ENCODE results near the gene CWC25.

The CWC25 gene

DNA sequence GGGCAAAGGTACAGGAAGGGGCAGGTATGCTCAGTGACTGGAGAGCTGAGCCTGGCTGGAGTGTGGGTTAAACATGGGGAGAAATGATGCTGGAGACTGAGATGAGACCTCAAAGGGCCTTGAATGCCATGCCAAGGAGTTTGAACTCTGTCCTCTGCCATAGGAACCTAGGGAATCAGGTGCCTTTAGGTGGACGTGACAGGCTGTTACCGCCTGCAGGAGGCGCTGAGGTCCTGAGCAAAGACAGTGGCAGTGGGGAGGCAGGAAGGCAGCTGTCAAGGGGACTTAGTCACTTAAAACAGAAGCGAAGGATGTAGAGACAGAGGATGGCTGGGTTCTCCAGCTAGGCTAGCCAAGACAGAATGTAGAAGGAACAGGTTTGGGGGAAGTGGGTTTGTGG is 63.5 kb downstream of the CWC25 start:
- H3K4me3 ChIP-seq (ENCODE audit: low read length), result no peak overlapping the region
- peak; percentile 55 for DNase-seq (ENCODE audit: low read depth)
- TF ChIP-seq, protein P1, sequence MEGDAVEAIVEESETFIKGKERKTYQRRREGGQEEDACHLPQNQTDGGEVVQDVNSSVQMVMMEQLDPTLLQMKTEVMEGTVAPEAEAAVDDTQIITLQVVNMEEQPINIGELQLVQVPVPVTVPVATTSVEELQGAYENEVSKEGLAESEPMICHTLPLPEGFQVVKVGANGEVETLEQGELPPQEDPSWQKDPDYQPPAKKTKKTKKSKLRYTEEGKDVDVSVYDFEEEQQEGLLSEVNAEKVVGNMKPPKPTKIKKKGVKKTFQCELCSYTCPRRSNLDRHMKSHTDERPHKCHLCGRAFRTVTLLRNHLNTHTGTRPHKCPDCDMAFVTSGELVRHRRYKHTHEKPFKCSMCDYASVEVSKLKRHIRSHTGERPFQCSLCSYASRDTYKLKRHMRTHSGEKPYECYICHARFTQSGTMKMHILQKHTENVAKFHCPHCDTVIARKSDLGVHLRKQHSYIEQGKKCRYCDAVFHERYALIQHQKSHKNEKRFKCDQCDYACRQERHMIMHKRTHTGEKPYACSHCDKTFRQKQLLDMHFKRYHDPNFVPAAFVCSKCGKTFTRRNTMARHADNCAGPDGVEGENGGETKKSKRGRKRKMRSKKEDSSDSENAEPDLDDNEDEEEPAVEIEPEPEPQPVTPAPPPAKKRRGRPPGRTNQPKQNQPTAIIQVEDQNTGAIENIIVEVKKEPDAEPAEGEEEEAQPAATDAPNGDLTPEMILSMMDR (IDR thresholded peaks at IDR 0.05; ENCODE audit: insufficient read depth, low read depth, low read length, missing control alignments), result peak; percentile 50

DNA sequence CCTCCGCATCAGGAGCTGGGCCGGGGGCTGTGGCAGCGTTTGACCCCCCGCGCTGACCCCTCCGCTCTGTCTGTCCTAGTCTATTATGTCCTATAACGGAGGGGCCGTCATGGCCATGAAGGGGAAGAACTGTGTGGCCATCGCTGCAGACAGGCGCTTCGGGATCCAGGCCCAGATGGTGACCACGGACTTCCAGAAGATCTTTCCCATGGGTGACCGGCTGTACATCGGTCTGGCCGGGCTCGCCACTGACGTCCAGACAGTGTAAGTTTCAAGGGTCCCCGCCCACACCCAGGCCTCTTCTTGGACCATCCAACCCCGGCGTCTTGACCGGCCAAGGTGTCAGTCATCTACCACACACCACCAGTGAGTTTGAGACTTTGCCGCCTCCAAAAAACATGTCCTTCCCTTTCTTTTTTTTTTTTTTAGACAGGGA is 72.0 kb downstream of the CWC25 start:
- no peak for DNase-seq (ENCODE audit: low read depth)
- H3K4me3 ChIP-seq (ENCODE audit: low read length), result peak overlapping the region; percentile 100
- TF ChIP-seq, protein P1 (IDR thresholded peaks at IDR 0.05; ENCODE audit: insufficient read depth, low read depth, low read length, missing control alignments), result no peak

DNA sequence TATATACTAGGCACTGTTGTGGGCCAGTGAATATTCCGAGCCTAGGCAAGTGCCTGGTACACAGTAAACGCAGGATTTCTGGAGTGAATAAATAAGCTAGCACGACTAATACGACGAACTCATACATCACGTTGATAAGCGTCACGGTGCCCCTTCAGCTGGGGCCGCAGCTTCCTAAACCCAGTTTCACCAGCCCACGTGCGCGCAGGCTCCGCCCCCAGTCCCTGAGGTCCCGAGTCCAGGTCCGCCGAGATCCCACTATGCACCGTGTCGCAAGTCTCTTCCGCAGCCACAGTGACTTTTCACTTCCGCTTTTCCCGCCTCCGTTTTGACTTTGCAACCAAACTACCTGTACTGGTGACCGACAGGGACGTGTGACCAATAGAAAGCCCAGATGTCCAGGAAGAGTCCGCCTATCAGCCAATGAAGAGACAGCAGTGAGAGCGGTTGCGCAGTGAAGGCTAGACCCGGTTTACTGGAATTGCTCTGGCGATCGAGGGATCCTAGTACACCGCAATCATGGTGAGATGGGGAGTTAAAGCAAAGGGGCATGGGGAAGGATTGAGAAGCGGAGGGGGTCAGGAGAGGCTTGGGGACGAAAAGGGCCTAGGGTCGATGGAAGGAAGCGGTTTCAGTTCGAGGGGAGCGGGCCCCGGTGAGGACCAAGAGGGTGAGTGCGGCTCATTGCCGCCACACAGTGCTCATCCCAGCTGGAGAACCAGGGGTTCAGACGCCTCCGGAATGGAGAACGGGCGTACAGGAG is 72.6 kb downstream of the CWC25 start, which contains the start of gene PSMB3:
TSS of gene PSMB3 (plus strand) at position 434 of the 763 bp plus-strand sequence. CDS start at position 520, 86 bp downstream.
- TF ChIP-seq, protein P1 (IDR thresholded peaks at IDR 0.05; ENCODE audit: insufficient read depth, low read depth, low read length, missing control alignments), result no peak
- DNase-seq (ENCODE audit: low read depth), result peak; percentile 100
- H3K4me3 ChIP-seq (ENCODE audit: low read length), result peak within 1 kb of the TSS; percentile 100

DNA sequence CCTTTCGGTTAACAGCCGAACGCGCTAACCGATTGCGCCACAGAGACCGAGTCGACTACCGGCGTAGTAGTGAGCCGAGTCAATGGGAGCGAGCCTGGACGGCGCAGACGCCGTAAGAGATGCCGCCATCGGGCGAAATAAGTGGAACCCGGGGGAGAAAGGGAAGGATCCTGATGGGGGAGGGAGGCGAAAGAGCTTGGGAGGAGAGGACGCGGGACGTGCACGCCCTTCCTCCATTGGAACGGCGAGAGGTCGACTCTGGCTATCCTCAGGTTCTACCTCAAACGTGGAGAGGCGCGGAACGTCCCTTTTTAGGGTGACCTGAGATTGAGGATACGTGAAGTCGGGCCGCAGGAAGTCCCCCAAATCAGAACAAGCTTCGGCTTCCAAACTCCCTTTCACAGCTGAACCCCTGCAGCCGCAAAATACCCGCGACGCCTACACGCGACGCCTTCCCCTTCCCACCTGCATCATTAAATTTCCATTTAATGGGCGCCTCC is 73.3 kb downstream of the CWC25 start:
- TF ChIP-seq, protein P1 (IDR thresholded peaks at IDR 0.05; ENCODE audit: insufficient read depth, low read depth, low read length, missing control alignments), result no peak
- DNase-seq (ENCODE audit: low read depth), result peak; percentile 82
- H3K4me3 ChIP-seq (ENCODE audit: low read length), result peak overlapping the region; percentile 100

DNA sequence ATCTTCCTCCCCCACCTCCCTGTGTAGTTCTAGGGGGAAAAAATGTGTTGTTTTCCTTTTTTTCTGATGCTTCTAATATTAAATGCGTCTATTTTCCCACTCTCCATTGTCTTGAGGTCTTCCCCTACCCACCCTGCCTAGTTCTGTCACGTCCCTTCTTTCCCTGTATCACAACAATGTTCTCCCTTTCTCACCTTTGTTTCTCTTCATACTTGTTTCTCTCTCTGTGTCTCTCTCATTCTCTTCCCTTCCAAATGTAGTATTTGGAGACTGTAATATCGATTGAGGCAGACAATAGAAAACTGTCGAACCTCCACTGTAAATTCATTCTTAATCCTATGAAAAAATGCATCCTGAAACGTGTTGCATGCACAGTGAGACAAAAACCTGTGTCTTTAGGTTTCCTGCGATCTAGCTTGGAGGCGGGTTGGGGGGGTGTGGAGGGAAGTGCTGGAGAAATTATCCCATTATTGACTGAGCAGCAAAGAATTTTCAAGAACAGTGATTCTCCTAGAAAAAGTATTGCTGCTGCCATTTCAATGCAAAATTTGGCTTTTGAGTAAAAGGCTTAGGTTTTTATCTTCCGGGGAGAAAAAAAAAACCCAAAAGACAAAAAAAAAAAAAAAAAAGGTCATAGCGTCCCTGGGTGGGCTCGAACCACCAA is 73.8 kb downstream of the CWC25 start:
- DNase-seq (ENCODE audit: low read depth), result peak; percentile 37
- H3K4me3 ChIP-seq (ENCODE audit: low read length), result peak overlapping the region; percentile 100
- TF ChIP-seq, protein P1 (IDR thresholded peaks at IDR 0.05; ENCODE audit: insufficient read depth, low read depth, low read length, missing control alignments), result no peak
